Measurements from ENCODE around the gene SPPL2B. TPM values are rescaled to one million over a fixed set of nuclear protein-coding genes. Genes with fewer than 3 reads are reported as not detected.

The SPPL2B gene
- total RNA-seq, 5 donors from 2014 or later (not counting 1 experiment from before 2014, with no cell fraction given) = 96.5 to 173 (median 133) TPM

- Histone ChIP-seq H3K36me3 (ENCODE audit: control insufficient read depth in 2 of 2, extremely low read depth in 1 of 2, insufficient read depth in 1 of 2, low read length in 1 of 2) (no peaks in the 10 kb centered on the region), H3K9me3 (no peaks in the 10 kb centered on the region), H3K27me3 (replicated peaks in 1 of 2; ENCODE audit: control insufficient read depth in 2 of 2, extremely low read depth in 1 of 2, insufficient read depth in 2 of 2, low read length in 1 of 2) (peaks cover 0 to 21% of the 10 kb centered on the region in 2 experiments), H3K27ac (ENCODE audit: low read length) (no peak overlapping the region), H3K4me3 (ENCODE audit: control insufficient read depth in 1 of 2, extremely low read depth in 1 of 2, low read length in 1 of 2) (no peak overlapping the region), H3K4me1 (ENCODE audit: control insufficient read depth in 1 of 2, extremely low read depth in 1 of 2, insufficient read depth in 2 of 2, low read length in 2 of 2) (peaks cover 0 to 8% of the 10 kb centered on the region in 2 experiments)
- no peak overlapping the region for H3K4me3 Mint-ChIP-seq
- H3K27ac Mint-ChIP-seq = no peak overlapping the region
- H3K36me3 Mint-ChIP-seq = peaks cover 3% of the 10 kb centered on the region
- H3K27me3 Mint-ChIP-seq = peaks cover 2 to 4% of the 10 kb centered on the region in 2 donors
- no peak for ATAC-seq (replicated peaks in 1 of 4)
- CTCF ChIA-PET = no interaction called here
- no peak for DNase-seq
- H3K4me1 Mint-ChIP-seq = peaks cover 0 to 4% (median 1%) of the 10 kb centered on the region in 3 donors
- 79% methylated on average over 8 of the region's 11 CpGs for WGBS (ENCODE audit: insufficient coverage)
- POLR2A ChIA-PET = no interaction called here
- H3K9me3 Mint-ChIP-seq = no peaks in the 10 kb centered on the region
Observed at GRCh38 chr19:2372076-2372612, 43.7 kb downstream of the SPPL2B start.

DNA sequence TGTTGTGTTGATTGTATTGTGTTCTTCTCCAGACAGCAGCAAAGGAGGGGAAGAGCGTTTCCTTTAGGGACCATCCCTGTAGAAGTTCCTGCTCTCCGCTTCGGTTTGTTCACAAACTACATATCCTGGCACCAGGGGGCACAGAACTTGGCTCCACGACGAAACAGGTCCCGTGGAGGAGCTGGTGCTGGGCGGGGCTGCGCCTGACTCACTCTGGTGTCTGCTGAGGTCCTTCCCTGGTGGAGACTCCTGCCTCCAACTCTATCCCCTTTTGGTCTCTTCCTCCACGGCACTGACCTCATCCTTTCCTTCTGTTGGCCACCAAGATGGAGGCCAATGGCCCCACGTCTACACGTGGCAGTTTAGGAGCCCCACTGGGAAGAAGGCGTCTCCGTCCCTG lies 46.3 kb downstream of the SPPL2B start:
- peaks cover 0 to 9% (median 0%) of the 10 kb centered on the region in 3 donors for H3K9me3 Mint-ChIP-seq
- Histone ChIP-seq H3K4me3 (ENCODE audit: control insufficient read depth in 1 of 2, extremely low read depth in 1 of 2, low read length in 1 of 2) (no peak overlapping the region), H3K27me3 (replicated peaks in 1 of 2; ENCODE audit: control insufficient read depth in 2 of 2, extremely low read depth in 1 of 2, insufficient read depth in 2 of 2, low read length in 1 of 2) (peaks cover 0 to 17% of the 10 kb centered on the region in 2 experiments), H3K9me3 (no peaks in the 10 kb centered on the region), H3K36me3 (ENCODE audit: control insufficient read depth in 2 of 2, extremely low read depth in 1 of 2, insufficient read depth in 1 of 2, low read length in 1 of 2) (no peaks in the 10 kb centered on the region), H3K27ac (ENCODE audit: low read length) (no peak overlapping the region), H3K4me1 (ENCODE audit: control insufficient read depth in 1 of 2, extremely low read depth in 1 of 2, insufficient read depth in 2 of 2, low read length in 2 of 2) (peaks cover 0 to 2% of the 10 kb centered on the region in 2 experiments)
- no peak overlapping the region for H3K4me3 Mint-ChIP-seq
- H3K36me3 Mint-ChIP-seq = no peaks in the 10 kb centered on the region
- DNase-seq (no peak), ATAC-seq (replicated peaks in 1 of 4) (no peak)
- peaks cover 0 to 2% of the 10 kb centered on the region in 2 donors for H3K27me3 Mint-ChIP-seq
- ChIA-PET POLR2A (no interaction called here), CTCF (no interaction called here)
- 86% methylated on average over 8 of the region's 13 CpGs for WGBS (ENCODE audit: insufficient coverage)
- peaks cover 0 to 11% (median 2%) of the 10 kb centered on the region in 3 donors for H3K4me1 Mint-ChIP-seq
- H3K27ac Mint-ChIP-seq = no peak overlapping the region

GRCh38 chr19:2375353-2376121 lies 47.1 kb downstream of the SPPL2B start:
- peaks cover 0 to 9% (median 0%) of the 10 kb centered on the region in 3 donors for H3K9me3 Mint-ChIP-seq
- peaks cover 0 to 11% (median 2%) of the 10 kb centered on the region in 3 donors for H3K4me1 Mint-ChIP-seq
- H3K36me3 Mint-ChIP-seq = no peaks in the 10 kb centered on the region
- H3K27ac Mint-ChIP-seq = no peak overlapping the region
- Histone ChIP-seq H3K36me3 (ENCODE audit: control insufficient read depth in 2 of 2, extremely low read depth in 1 of 2, insufficient read depth in 1 of 2, low read length in 1 of 2) (no peaks in the 10 kb centered on the region), H3K27ac (ENCODE audit: low read length) (no peak overlapping the region), H3K27me3 (replicated peaks in 1 of 2; ENCODE audit: control insufficient read depth in 2 of 2, extremely low read depth in 1 of 2, insufficient read depth in 2 of 2, low read length in 1 of 2) (peaks cover 0 to 19% of the 10 kb centered on the region in 2 experiments), H3K4me1 (ENCODE audit: control insufficient read depth in 1 of 2, extremely low read depth in 1 of 2, insufficient read depth in 2 of 2, low read length in 2 of 2) (no peaks in the 10 kb centered on the region), H3K9me3 (no peaks in the 10 kb centered on the region), H3K4me3 (ENCODE audit: control insufficient read depth in 1 of 2, extremely low read depth in 1 of 2, low read length in 1 of 2) (no peak overlapping the region)
- DNase-seq (no peak), ATAC-seq (replicated peaks in 1 of 4) (no peak)
- 87% methylated on average over 6 of the region's 7 CpGs for WGBS (ENCODE audit: insufficient coverage)
- peaks cover 0 to 2% of the 10 kb centered on the region in 2 donors for H3K27me3 Mint-ChIP-seq
- ChIA-PET POLR2A (no interaction called here), CTCF (no interaction called here)
- H3K4me3 Mint-ChIP-seq = no peak overlapping the region

DNA sequence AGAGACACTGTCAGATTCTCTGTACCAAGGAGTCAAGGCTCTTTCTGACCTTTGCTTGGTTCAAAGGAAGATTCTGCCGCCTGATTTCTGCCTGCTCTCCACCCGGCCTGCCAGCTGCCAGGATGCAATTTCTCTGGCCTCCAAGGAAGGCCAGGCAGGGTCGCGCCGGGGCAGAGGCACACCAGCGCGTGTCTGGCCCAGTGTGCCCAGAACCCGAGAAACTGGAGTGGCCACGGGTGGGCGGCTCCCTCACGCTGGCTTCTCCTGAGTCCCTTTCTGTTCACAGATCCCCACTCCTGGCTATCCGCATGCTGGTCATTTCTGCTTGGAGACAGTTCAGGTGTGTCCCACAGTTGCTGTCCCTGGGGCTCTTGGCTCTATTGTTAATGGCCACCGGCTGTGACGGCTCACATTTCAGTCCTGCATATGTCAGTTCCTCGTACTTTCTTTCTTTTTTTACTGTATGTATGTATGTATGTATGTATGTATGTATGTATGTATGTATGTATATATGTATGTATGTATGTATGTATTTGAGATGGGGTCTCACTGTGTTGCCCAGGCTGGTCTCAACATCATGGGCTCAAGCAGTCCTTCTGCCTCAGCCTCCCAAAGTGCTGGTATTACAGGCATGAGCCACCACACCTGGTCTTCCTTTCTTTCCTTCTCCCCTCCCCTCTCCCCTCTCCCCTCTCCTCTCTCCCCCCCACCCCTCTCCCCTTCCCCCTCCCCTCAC lies 48.5 kb downstream of the SPPL2B start:
- H3K27ac ChIP-seq (ENCODE audit: low read length) = no peak overlapping the region
- Mint-ChIP-seq H3K27ac (no peak overlapping the region), H3K4me3 (no peak overlapping the region), H3K27me3 (peaks cover 4 to 5% of the 10 kb centered on the region in 2 donors), H3K9me3 (peaks cover 0 to 14% (median 4%) of the 10 kb centered on the region in 3 donors), H3K36me3 (no peaks in the 10 kb centered on the region), H3K4me1 (peaks cover 0 to 11% (median 0%) of the 10 kb centered on the region in 3 donors)
- H3K4me3 ChIP-seq (ENCODE audit: control insufficient read depth in 1 of 2, extremely low read depth in 1 of 2, low read length in 1 of 2) = no peak overlapping the region
- peaks cover 0 to 20% of the 10 kb centered on the region in 2 experiments for H3K27me3 ChIP-seq (replicated peaks in 1 of 2; ENCODE audit: control insufficient read depth in 2 of 2, extremely low read depth in 1 of 2, insufficient read depth in 2 of 2, low read length in 1 of 2)
- CTCF ChIA-PET = no interaction called here
- POLR2A ChIA-PET = no interaction called here
- no peak for ATAC-seq (replicated peaks in 1 of 4)
- no peaks in the 10 kb centered on the region for H3K4me1 ChIP-seq (ENCODE audit: control insufficient read depth in 1 of 2, extremely low read depth in 1 of 2, insufficient read depth in 2 of 2, low read length in 2 of 2)
- WGBS (ENCODE audit: insufficient coverage) = 88% methylated on average over 12 of the region's 15 CpGs
- H3K9me3 ChIP-seq = no peaks in the 10 kb centered on the region
- DNase-seq = no peak
- H3K36me3 ChIP-seq (ENCODE audit: control insufficient read depth in 2 of 2, extremely low read depth in 1 of 2, insufficient read depth in 1 of 2, low read length in 1 of 2) = no peaks in the 10 kb centered on the region

DNA sequence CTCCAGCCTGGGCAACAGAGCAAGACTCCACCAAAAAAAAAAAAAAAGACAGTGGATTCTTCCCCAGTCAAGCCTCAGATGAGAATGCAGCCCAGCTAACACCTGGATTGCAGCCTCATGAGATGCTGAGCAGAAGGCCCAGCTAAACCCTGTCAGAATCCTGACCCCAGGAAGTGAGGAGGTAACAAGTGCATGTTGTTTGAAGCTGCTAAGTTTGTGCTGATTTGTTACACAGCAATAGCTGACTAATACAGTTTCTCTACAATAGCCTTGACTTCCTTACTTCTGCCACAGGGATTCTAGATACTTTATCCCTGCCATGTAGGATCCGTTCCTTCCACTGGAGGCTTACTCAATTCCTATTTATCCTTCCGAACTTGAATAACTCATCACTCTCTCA lies 52.1 kb downstream of the SPPL2B start:
- Mint-ChIP-seq H3K9me3 (peaks cover 0 to 14% (median 4%) of the 10 kb centered on the region in 3 donors), H3K4me1 (peaks cover 0 to 11% (median 0%) of the 10 kb centered on the region in 3 donors), H3K27me3 (peaks cover 4 to 5% of the 10 kb centered on the region in 2 donors), H3K36me3 (no peaks in the 10 kb centered on the region), H3K27ac (no peak overlapping the region), H3K4me3 (no peak overlapping the region)
- Histone ChIP-seq H3K27me3 (replicated peaks in 1 of 2; ENCODE audit: control insufficient read depth in 2 of 2, extremely low read depth in 1 of 2, insufficient read depth in 2 of 2, low read length in 1 of 2) (peaks cover 0 to 34% of the 10 kb centered on the region in 2 experiments), H3K9me3 (no peaks in the 10 kb centered on the region), H3K36me3 (ENCODE audit: control insufficient read depth in 2 of 2, extremely low read depth in 1 of 2, insufficient read depth in 1 of 2, low read length in 1 of 2) (no peaks in the 10 kb centered on the region), H3K27ac (ENCODE audit: low read length) (no peak overlapping the region), H3K4me1 (ENCODE audit: control insufficient read depth in 1 of 2, extremely low read depth in 1 of 2, insufficient read depth in 2 of 2, low read length in 2 of 2) (no peaks in the 10 kb centered on the region), H3K4me3 (ENCODE audit: control insufficient read depth in 1 of 2, extremely low read depth in 1 of 2, low read length in 1 of 2) (no peak overlapping the region)
- ChIA-PET CTCF (no interaction called here), POLR2A (interaction anchor here in 1 of 2 donors (0.6 kb wide), 1 partner anchor 650 kb away, joined by 3 read pairs; no protein-coding TSS in a partner anchor)
- DNase-seq = no peak
- 88% methylated on average over 1 of the region's 2 CpGs for WGBS (ENCODE audit: insufficient coverage)
- ATAC-seq (replicated peaks in 1 of 4) = no peak

DNA sequence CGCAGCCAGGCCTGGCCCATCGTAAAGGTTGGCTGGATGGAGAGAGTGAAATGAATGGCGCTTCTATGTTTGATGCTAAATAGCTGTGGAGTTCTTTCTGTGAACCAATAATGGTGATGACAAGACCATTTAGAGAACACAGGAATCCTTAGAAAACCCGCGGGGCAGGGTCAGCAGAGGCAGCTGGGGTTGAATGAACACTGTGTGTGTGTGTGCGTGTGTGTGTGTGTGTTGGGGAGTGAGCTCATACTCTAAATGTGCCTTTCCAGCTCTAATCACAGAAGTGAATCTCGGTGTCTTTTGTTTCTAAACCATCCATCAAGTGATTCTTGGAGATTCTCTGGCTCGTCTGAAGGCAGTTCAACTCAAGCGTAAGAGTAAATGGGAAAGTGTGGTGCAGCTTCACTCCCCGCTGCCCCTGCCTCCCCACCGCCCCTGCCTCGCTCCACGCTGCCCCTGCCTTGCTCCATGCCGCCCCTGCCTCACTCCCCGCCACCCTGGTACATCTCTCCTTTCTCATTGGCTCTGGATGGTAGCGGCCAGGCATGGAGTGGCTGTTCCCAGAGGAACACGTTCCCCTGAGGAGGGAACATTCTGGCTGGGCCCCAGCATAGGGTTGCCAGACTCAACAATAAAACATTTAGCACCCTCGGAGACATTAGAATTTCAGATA lies 52.8 kb downstream of the SPPL2B start:
- peaks cover 4 to 5% of the 10 kb centered on the region in 2 donors for H3K27me3 Mint-ChIP-seq
- H3K9me3 Mint-ChIP-seq = peaks cover 0 to 14% (median 4%) of the 10 kb centered on the region in 3 donors
- Histone ChIP-seq H3K27ac (ENCODE audit: low read length) (no peak overlapping the region), H3K36me3 (ENCODE audit: control insufficient read depth in 2 of 2, extremely low read depth in 1 of 2, insufficient read depth in 1 of 2, low read length in 1 of 2) (no peaks in the 10 kb centered on the region), H3K9me3 (no peaks in the 10 kb centered on the region), H3K4me3 (ENCODE audit: control insufficient read depth in 1 of 2, extremely low read depth in 1 of 2, low read length in 1 of 2) (no peak overlapping the region), H3K4me1 (ENCODE audit: control insufficient read depth in 1 of 2, extremely low read depth in 1 of 2, insufficient read depth in 2 of 2, low read length in 2 of 2) (no peaks in the 10 kb centered on the region), H3K27me3 (replicated peaks in 1 of 2; ENCODE audit: control insufficient read depth in 2 of 2, extremely low read depth in 1 of 2, insufficient read depth in 2 of 2, low read length in 1 of 2) (peaks cover 0 to 34% of the 10 kb centered on the region in 2 experiments)
- POLR2A ChIA-PET = no interaction called here
- 86% methylated on average over 9 of the region's 18 CpGs for WGBS (ENCODE audit: insufficient coverage)
- peaks cover 0 to 11% (median 0%) of the 10 kb centered on the region in 3 donors for H3K4me1 Mint-ChIP-seq
- no peak for DNase-seq
- no peaks in the 10 kb centered on the region for H3K36me3 Mint-ChIP-seq
- no peak for ATAC-seq (replicated peaks in 1 of 4)
- no peak overlapping the region for H3K27ac Mint-ChIP-seq
- CTCF ChIA-PET = no interaction called here
- H3K4me3 Mint-ChIP-seq = no peak overlapping the region
